ENCODE data around the gene STXBP6. TPM values are rescaled to one million over a fixed set of nuclear protein-coding genes. Genes with fewer than 3 reads are reported as not detected.

The STXBP6 gene
- total RNA-seq, 1 donor from 2014 or later: 11.0 TPM

DNA sequence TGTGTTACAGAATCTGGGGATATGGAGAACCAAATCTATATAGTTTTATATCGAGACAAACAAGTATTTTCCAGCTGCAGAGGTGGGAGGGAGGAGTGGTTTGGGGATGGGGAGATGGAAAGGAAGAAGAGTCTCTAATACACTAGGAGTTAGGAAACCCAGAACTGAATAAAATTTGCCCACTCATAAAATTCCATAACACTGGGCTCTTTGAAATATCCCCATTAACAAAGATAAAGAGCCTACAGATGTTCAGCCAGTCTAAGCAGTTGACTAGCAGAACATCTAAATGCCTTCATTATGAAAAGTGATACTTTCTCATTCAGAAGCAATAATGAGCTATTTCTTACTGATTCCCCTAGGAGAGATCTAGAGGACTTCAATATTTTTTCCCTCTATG, 264.2 kb downstream of the STXBP6 start:
- Histone ChIP-seq H3K4me2 (no peak overlapping the region), H4K20me1 (ENCODE audit: low read depth) (no peaks in the 10 kb centered on the region), H3K9ac (no peak overlapping the region), H3F3A (ENCODE audit: low read depth) (no peaks in the 10 kb centered on the region), H3K27ac (no peak overlapping the region), H3K36me3 (no peaks in the 10 kb centered on the region), H3K4me3 (no peak overlapping the region), H3K27me3 (no peaks in the 10 kb centered on the region), H3K79me2 (ENCODE audit: low read depth) (no peaks in the 10 kb centered on the region), H2AFZ (replicated peaks) (no peak overlapping the region), H3K9me3 (ENCODE audit: low read depth) (no peaks in the 10 kb centered on the region), H3K4me1 (no peaks in the 10 kb centered on the region)
- no peak for TF ChIP-seq EZH2phosphoT487 (IDR thresholded peaks at IDR 0.05)
- TF ChIP-seq EZH2 (IDR thresholded peaks at IDR 0.05): no peak
- TF ChIP-seq, protein P1, sequence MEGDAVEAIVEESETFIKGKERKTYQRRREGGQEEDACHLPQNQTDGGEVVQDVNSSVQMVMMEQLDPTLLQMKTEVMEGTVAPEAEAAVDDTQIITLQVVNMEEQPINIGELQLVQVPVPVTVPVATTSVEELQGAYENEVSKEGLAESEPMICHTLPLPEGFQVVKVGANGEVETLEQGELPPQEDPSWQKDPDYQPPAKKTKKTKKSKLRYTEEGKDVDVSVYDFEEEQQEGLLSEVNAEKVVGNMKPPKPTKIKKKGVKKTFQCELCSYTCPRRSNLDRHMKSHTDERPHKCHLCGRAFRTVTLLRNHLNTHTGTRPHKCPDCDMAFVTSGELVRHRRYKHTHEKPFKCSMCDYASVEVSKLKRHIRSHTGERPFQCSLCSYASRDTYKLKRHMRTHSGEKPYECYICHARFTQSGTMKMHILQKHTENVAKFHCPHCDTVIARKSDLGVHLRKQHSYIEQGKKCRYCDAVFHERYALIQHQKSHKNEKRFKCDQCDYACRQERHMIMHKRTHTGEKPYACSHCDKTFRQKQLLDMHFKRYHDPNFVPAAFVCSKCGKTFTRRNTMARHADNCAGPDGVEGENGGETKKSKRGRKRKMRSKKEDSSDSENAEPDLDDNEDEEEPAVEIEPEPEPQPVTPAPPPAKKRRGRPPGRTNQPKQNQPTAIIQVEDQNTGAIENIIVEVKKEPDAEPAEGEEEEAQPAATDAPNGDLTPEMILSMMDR (IDR thresholded peaks at IDR 0.05): no peak
- H3K9me3 Mint-ChIP-seq: no peaks in the 10 kb centered on the region
- H3K4me1 Mint-ChIP-seq: no peaks in the 10 kb centered on the region
- H3K27ac Mint-ChIP-seq: no peak overlapping the region
- DNase-seq (ENCODE audit: low spot score): no peak
- no peak overlapping the region for H3K4me3 Mint-ChIP-seq
- no peaks in the 10 kb centered on the region for H3K27me3 Mint-ChIP-seq (ENCODE audit: insufficient read depth, low read depth)
- no peaks in the 10 kb centered on the region for H3K36me3 Mint-ChIP-seq

DNA sequence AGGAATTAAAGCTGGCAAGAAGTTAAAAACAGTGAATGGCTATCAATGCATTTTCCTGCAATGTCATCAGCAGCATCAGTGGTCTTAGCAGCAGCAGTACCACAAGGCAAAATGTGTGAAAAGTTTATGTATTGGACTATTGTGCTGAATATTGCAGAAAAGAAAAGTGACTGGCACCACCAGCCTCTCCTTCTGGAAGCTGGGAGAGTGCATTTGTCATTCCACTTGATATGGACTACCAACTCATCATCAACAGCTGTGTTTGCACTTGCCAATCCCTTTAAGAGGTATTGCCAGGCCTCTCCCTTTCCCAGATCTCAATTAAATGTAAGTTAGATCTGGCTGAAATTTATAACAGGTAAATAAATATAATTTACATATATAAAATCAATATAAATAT, 265.0 kb downstream of the STXBP6 start:
- Mint-ChIP-seq H3K9me3 (no peaks in the 10 kb centered on the region), H3K27ac (no peak overlapping the region), H3K36me3 (no peaks in the 10 kb centered on the region), H3K4me3 (no peak overlapping the region), H3K4me1 (no peaks in the 10 kb centered on the region), H3K27me3 (ENCODE audit: insufficient read depth, low read depth) (no peaks in the 10 kb centered on the region)
- no peaks in the 10 kb centered on the region for H3F3A ChIP-seq (ENCODE audit: low read depth)
- no peaks in the 10 kb centered on the region for H3K4me1 ChIP-seq
- DNase-seq (ENCODE audit: low spot score): no peak
- H3K79me2 ChIP-seq (ENCODE audit: low read depth): no peaks in the 10 kb centered on the region
- H3K36me3 ChIP-seq: no peaks in the 10 kb centered on the region
- H3K4me3 ChIP-seq: no peak overlapping the region
- H3K9me3 ChIP-seq (ENCODE audit: low read depth): no peaks in the 10 kb centered on the region
- no peaks in the 10 kb centered on the region for H4K20me1 ChIP-seq (ENCODE audit: low read depth)
- H3K27ac ChIP-seq: no peak overlapping the region
- no peak overlapping the region for H3K9ac ChIP-seq
- no peak overlapping the region for H3K4me2 ChIP-seq
- no peaks in the 10 kb centered on the region for H3K27me3 ChIP-seq
- TF ChIP-seq EZH2 (IDR thresholded peaks at IDR 0.05) (no peak), EZH2phosphoT487 (IDR thresholded peaks at IDR 0.05) (no peak)
- H2AFZ ChIP-seq (replicated peaks): no peak overlapping the region

DNA sequence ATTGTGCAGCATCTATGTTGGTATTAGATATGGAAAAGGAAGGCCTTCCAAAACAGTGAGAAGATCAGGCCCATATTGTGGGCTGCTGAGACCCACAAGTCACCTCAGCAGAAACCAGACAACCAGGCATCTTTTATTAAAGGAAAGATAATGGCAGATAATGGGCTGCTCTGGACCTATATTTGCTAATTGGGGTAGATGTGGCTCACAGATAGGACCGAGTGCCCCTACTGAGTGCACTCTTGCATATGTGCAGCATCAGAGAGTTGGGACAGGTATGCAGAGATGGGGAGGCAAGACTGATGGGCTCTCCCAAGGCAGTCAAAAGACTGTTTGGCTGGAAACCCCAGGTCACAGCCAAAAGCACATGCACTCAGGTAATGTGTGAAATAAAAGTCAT, 266.2 kb downstream of the STXBP6 start:
- H3K4me3 Mint-ChIP-seq: no peak overlapping the region
- H3K4me1 ChIP-seq: no peaks in the 10 kb centered on the region
- TF ChIP-seq, protein P1 (IDR thresholded peaks at IDR 0.05): no peak
- TF ChIP-seq EZH2phosphoT487 (IDR thresholded peaks at IDR 0.05): no peak
- no peak for TF ChIP-seq EZH2 (IDR thresholded peaks at IDR 0.05)
- H3K4me1 Mint-ChIP-seq: no peaks in the 10 kb centered on the region
- no peaks in the 10 kb centered on the region for H3F3A ChIP-seq (ENCODE audit: low read depth)
- no peak overlapping the region for H3K4me2 ChIP-seq
- no peak overlapping the region for H3K4me3 ChIP-seq
- H4K20me1 ChIP-seq (ENCODE audit: low read depth): no peaks in the 10 kb centered on the region
- H3K27ac ChIP-seq: no peak overlapping the region
- no peaks in the 10 kb centered on the region for H3K27me3 Mint-ChIP-seq (ENCODE audit: insufficient read depth, low read depth)
- DNase-seq (ENCODE audit: low spot score): no peak
- H3K36me3 ChIP-seq: no peaks in the 10 kb centered on the region
- H2AFZ ChIP-seq (replicated peaks): no peak overlapping the region
- H3K9ac ChIP-seq: no peak overlapping the region
- no peak overlapping the region for H3K27ac Mint-ChIP-seq
- no peaks in the 10 kb centered on the region for H3K9me3 ChIP-seq (ENCODE audit: low read depth)
- no peaks in the 10 kb centered on the region for H3K9me3 Mint-ChIP-seq
- no peaks in the 10 kb centered on the region for H3K36me3 Mint-ChIP-seq
- H3K79me2 ChIP-seq (ENCODE audit: low read depth): no peaks in the 10 kb centered on the region
- H3K27me3 ChIP-seq: no peaks in the 10 kb centered on the region

DNA sequence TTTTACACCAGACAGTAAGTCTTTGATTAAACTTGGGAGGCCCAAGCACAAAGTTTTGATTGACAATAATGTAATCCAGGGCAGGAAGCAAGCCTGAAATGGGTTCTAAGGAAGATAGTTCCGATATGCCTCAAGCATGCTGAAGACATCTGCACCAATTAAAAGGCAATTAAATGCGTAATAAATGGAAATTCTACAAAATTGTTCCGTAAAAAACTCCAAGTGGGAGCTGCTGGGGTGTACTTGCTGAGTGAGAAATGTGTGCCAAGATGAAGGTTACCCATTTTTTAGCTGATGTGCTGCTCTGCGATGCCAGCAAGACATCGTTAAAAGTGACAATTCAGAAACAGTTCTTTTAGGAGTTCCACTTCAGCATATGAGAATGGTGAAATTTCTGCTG, 269.7 kb downstream of the STXBP6 start:
- no peak overlapping the region for H3K9ac ChIP-seq
- H3K36me3 ChIP-seq: no peaks in the 10 kb centered on the region
- H3K4me3 ChIP-seq: no peak overlapping the region
- no peak overlapping the region for H3K27ac ChIP-seq
- H2AFZ ChIP-seq (replicated peaks): no peak overlapping the region
- H3K27me3 Mint-ChIP-seq (ENCODE audit: insufficient read depth, low read depth): no peaks in the 10 kb centered on the region
- no peak for DNase-seq (ENCODE audit: low spot score)
- no peaks in the 10 kb centered on the region for H3K4me1 ChIP-seq
- no peaks in the 10 kb centered on the region for H3K79me2 ChIP-seq (ENCODE audit: low read depth)
- H3K4me1 Mint-ChIP-seq: no peaks in the 10 kb centered on the region
- no peaks in the 10 kb centered on the region for H3K9me3 Mint-ChIP-seq
- H4K20me1 ChIP-seq (ENCODE audit: low read depth): no peaks in the 10 kb centered on the region
- H3K36me3 Mint-ChIP-seq: no peaks in the 10 kb centered on the region
- H3K4me2 ChIP-seq: no peak overlapping the region
- H3K9me3 ChIP-seq (ENCODE audit: low read depth): no peaks in the 10 kb centered on the region
- H3F3A ChIP-seq (ENCODE audit: low read depth): no peaks in the 10 kb centered on the region
- H3K27ac Mint-ChIP-seq: no peak overlapping the region
- H3K4me3 Mint-ChIP-seq: no peak overlapping the region
- TF ChIP-seq, protein P1 (IDR thresholded peaks at IDR 0.05): no peak
- TF ChIP-seq EZH2 (IDR thresholded peaks at IDR 0.05): no peak
- TF ChIP-seq EZH2phosphoT487 (IDR thresholded peaks at IDR 0.05): no peak
- no peaks in the 10 kb centered on the region for H3K27me3 ChIP-seq

Data from neural progenitor cell (in vitro differentiated cells).